ENCODE results near the gene BIRC3.

BIRC3 gene

GRCh38 chr11:102317099-102317767 is at the start of gene BIRC3:
TSS of gene BIRC3 (plus strand) at chr11:102317484. CDS start at chr11:102324510, 7,026 bp downstream.
- DNase-seq (ENCODE audit: low spot score), result peak; percentile 63

GRCh38 chr11:102267609-102268008 is 49.7 kb upstream of the BIRC3 start:
- DNase-seq (ENCODE audit: low spot score), result no peak

- DNase-seq (ENCODE audit: low spot score), result peak; percentile 72
Measured at GRCh38 chr11:102268083-102268984, 49.0 kb upstream of the BIRC3 start.

GRCh38 chr11:102268985-102269470 is 48.3 kb upstream of the BIRC3 start:
- no peak for DNase-seq (ENCODE audit: low spot score)

- no peak for DNase-seq (ENCODE audit: low spot score)
Measured at GRCh38 chr11:102269927-102270326, 47.4 kb upstream of the BIRC3 start.

GRCh38 chr11:102272047-102272824 is 45.0 kb upstream of the BIRC3 start:
- DNase-seq (ENCODE audit: low spot score), result no peak

GRCh38 chr11:102274628-102275027 is 42.7 kb upstream of the BIRC3 start:
- no peak for DNase-seq (ENCODE audit: low spot score)

GRCh38 chr11:102276362-102276761 is 40.9 kb upstream of the BIRC3 start:
- DNase-seq (ENCODE audit: low spot score), result no peak

- DNase-seq (ENCODE audit: low spot score), result no peak
Measured at GRCh38 chr11:102276783-102277182, 40.5 kb upstream of the BIRC3 start.

- DNase-seq (ENCODE audit: low spot score), result no peak
Measured at GRCh38 chr11:102279641-102280170, 37.6 kb upstream of the BIRC3 start.

- DNase-seq (ENCODE audit: low spot score), result no peak
Measured at GRCh38 chr11:102280245-102280833, 36.9 kb upstream of the BIRC3 start.

GRCh38 chr11:102283116-102283485 is 34.2 kb upstream of the BIRC3 start:
- no peak for DNase-seq (ENCODE audit: low spot score)

- no peak for DNase-seq (ENCODE audit: low spot score)
Measured at GRCh38 chr11:102284008-102284407, 33.3 kb upstream of the BIRC3 start.

- DNase-seq (ENCODE audit: low spot score), result no peak
Measured at GRCh38 chr11:102286292-102286691, 31.0 kb upstream of the BIRC3 start.

- DNase-seq (ENCODE audit: low spot score), result peak; percentile 75
Measured at GRCh38 chr11:102287964-102288724, 29.1 kb upstream of the BIRC3 start.

GRCh38 chr11:102288725-102289083 is 28.6 kb upstream of the BIRC3 start:
- DNase-seq (ENCODE audit: low spot score), result no peak

GRCh38 chr11:102289592-102289991 is 27.7 kb upstream of the BIRC3 start:
- no peak for DNase-seq (ENCODE audit: low spot score)

GRCh38 chr11:102291831-102292230 is 25.5 kb upstream of the BIRC3 start:
- DNase-seq (ENCODE audit: low spot score), result no peak

- no peak for DNase-seq (ENCODE audit: low spot score)
Measured at GRCh38 chr11:102292933-102293332, 24.4 kb upstream of the BIRC3 start.

- DNase-seq (ENCODE audit: low spot score), result no peak
Measured at GRCh38 chr11:102293873-102294601, 23.2 kb upstream of the BIRC3 start.
